Endothelial cell (in vitro differentiated cells): ENCODE data around the gene GSE1. TPM values are rescaled to one million over a fixed set of nuclear protein-coding genes. Genes with fewer than 3 reads are reported as not detected.

Experiments used
- DNase-seq: peaks from one replicate; pipeline ENCODE4 v3.0.0; 2021; ENCODE audit warnings: low spot score
- H3K27ac Mint-ChIP-seq: one replicate; pipeline ENCODE4 v1.8.0; 2021; ENCODE audit warnings: mixed read lengths, inconsistent platforms; ENCODE audit not compliant: unreplicated experiment
- H3K27me3 Mint-ChIP-seq: one replicate; pipeline ENCODE4 v1.8.0; 2021; ENCODE audit warnings: mild to moderate bottlenecking, moderate library complexity, mixed read lengths, inconsistent platforms; ENCODE audit not compliant: unreplicated experiment
- H3K36me3 Mint-ChIP-seq: one replicate; pipeline ENCODE4 v1.8.0; 2021; ENCODE audit warnings: mild to moderate bottlenecking, low read depth, mixed read lengths, inconsistent platforms; ENCODE audit not compliant: unreplicated experiment
- H3K4me1 Mint-ChIP-seq: one replicate; pipeline ENCODE4 v1.8.0; 2021; ENCODE audit warnings: mild to moderate bottlenecking, mixed read lengths, inconsistent platforms; ENCODE audit not compliant: unreplicated experiment
- H3K4me3 Mint-ChIP-seq: one replicate; pipeline ENCODE4 v1.8.0; 2021; ENCODE audit warnings: mild to moderate bottlenecking, mixed read lengths, inconsistent platforms; ENCODE audit not compliant: unreplicated experiment
- H3K9me3 Mint-ChIP-seq: one replicate; pipeline ENCODE4 v1.8.0; 2021; ENCODE audit warnings: mixed read lengths, inconsistent platforms; ENCODE audit not compliant: unreplicated experiment
- CTCF ChIP-seq: fragments of 200-600 bp; sonication (generic); IDR thresholded peaks from one replicate; pipeline ENCODE4 v1.5.0; 2021; ENCODE audit warnings: antibody characterized with exemption; ENCODE audit not compliant: unreplicated experiment
- total RNA-seq: library from RNA; stranded (reverse); fragmentation: NEBNext Ultra II Directional; extraction: Animal tissue kit (Norgen Biotek cat#: 25700); gene quantifications from one replicate; pipeline ENCODE4 v1.2.1, GENCODE V29; 2021; ENCODE audit not compliant: unreplicated experiment

The GSE1 gene
- total RNA-seq, 1 donor from 2014 or later, result 23.9 TPM

DNA sequence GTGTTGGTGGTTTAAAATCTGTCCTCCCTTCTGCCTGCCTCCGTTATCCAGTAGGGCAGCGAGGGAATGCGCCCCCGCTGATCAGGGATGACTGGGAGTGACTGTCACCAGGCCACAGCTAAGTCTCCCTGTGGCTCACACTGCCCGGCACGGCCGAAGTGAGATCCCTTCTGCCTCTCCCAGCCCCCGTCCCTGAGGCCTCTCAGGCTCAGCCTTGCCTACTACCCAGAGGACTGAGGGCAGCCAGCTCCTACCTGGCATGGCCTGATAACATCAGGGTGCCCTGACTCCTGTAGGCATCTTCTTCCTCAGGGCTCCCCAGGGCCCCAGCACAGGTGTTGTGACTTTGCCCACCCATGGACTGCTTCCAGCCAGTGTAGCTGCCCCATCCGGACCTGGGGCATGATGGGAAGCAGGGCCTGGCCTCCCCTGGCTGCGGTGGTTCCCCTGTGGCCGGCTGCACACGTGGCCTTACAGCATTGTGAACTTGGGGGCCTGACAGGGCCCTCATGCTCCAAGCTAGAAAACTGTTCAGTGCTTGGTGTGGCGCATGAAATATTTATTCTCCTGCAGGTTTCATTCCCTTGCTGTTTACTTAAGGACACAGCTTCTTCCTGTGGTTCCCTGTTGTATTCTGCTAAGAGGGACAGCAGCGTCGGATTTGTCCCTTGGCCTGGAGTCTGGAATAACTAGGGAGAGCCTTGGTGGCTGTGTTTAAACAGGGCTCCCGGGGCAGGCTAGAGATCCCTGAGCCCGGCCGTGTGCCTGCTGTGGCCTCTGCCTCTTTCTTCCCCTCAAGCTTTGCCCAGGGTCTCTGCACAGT lies 45.6 kb downstream of the GSE1 start:
- H3K36me3 Mint-ChIP-seq, result no peaks in the 10 kb centered on the region
- no peak overlapping the region for H3K4me3 Mint-ChIP-seq
- H3K4me1 Mint-ChIP-seq, result no peaks in the 10 kb centered on the region
- H3K27ac Mint-ChIP-seq, result no peak overlapping the region
- no peaks in the 10 kb centered on the region for H3K9me3 Mint-ChIP-seq
- no peak for TF ChIP-seq CTCF
- peaks cover 9% of the 10 kb centered on the region for H3K27me3 Mint-ChIP-seq
- DNase-seq, result no peak

DNA sequence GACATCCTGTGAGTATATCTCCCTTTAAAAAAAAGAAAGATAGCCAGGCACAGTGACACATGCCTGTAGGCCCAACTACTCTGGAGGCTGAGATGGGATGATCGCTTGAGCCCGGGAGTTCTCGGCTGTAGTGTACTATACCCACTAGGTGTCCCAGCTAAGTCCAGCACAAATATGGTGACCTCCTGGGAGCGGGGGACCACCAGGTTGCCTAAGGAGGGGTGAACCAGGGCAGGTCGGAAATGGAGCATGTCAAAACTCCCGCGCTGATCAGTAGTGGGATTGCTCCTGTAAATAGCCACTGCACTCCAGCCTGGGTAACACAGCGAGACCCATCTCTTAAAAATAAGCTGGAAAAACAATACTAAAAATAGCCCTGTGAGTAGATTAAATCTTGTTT lies 46.2 kb downstream of the GSE1 start:
- Mint-ChIP-seq H3K4me1 (no peaks in the 10 kb centered on the region), H3K36me3 (no peaks in the 10 kb centered on the region), H3K4me3 (no peak overlapping the region), H3K27ac (no peak overlapping the region), H3K27me3 (peaks cover 9% of the 10 kb centered on the region), H3K9me3 (no peaks in the 10 kb centered on the region)
- DNase-seq, result no peak
- TF ChIP-seq CTCF, result no peak

- no peaks in the 10 kb centered on the region for H3K9me3 Mint-ChIP-seq
- no peak overlapping the region for H3K4me3 Mint-ChIP-seq
- peaks cover 4% of the 10 kb centered on the region for H3K36me3 Mint-ChIP-seq
- TF ChIP-seq CTCF, result peak; percentile 87
- H3K4me1 Mint-ChIP-seq, result no peaks in the 10 kb centered on the region
- H3K27me3 Mint-ChIP-seq, result peaks cover 9% of the 10 kb centered on the region
- no peak overlapping the region for H3K27ac Mint-ChIP-seq
- peak; percentile 94 for DNase-seq
Measured at GRCh38 chr16:85659805-85660511, 46.8 kb downstream of the GSE1 start.

GRCh38 chr16:85660843-85661739 lies 48.0 kb downstream of the GSE1 start:
- Mint-ChIP-seq H3K4me1 (no peaks in the 10 kb centered on the region), H3K9me3 (no peaks in the 10 kb centered on the region), H3K27ac (peak overlapping the region; percentile 57), H3K36me3 (peaks cover 14% of the 10 kb centered on the region), H3K4me3 (no peak overlapping the region), H3K27me3 (peaks cover 7% of the 10 kb centered on the region)
- TF ChIP-seq CTCF, result no peak
- DNase-seq, result no peak
